HG03442 (cell line): ENCODE results near the gene MATCAP1.

Source experiments
- ATAC-seq: cut with Tn5 transposase; IDR thresholded peaks from one replicate; pipeline ENCODE4 v1.9.1; 2021; ENCODE audit warnings: mild to moderate bottlenecking, moderate library complexity; ENCODE audit not compliant: unreplicated experiment

Gene MATCAP1

DNA sequence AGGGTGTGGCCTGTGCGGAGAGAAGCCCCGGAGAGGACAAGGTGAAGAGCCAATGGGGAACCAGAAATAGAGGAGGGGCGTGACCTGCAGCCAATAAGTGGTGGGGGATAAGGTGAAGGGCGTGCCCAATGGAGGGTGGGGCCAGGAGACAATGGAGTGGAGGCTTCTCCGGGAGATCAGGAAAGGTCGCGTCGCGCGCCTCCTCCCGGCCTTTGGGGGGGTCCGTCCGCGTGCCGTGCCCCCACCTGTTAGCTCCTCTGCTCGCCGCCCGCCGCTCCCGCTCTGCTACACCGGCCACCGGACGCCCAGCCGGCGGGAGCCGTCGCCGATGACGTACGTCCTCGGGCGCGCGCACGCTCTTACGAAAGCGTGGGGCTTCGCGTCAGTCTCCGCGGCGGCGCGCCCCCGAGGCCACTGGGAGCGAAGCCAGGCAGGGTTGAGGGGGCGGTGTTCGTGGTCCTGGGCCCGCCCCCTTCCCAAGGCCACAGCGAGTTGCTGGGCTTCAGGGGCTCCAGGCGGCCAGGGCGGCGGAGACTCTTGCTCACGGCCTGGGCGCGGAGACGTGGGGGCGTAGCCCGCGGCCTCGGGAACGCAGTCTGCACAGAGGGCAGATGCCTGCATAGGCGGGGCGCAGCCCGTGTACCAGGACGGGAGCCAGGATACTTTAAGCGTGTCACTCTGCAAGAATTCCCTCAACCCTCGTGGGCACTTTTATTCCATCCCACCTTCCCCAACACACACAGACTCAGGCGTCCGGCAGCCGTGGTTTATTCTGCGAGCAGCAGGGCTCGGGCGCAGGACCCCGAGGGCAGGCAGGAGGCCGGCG, at the start of gene MATCAP1:
MATCAP1 (minus strand) TSS at position 337 of the 826 bp plus-strand sequence. CDS start 3,353 bp downstream, outside the sequence.
- ATAC-seq: peak; percentile 89

DNA sequence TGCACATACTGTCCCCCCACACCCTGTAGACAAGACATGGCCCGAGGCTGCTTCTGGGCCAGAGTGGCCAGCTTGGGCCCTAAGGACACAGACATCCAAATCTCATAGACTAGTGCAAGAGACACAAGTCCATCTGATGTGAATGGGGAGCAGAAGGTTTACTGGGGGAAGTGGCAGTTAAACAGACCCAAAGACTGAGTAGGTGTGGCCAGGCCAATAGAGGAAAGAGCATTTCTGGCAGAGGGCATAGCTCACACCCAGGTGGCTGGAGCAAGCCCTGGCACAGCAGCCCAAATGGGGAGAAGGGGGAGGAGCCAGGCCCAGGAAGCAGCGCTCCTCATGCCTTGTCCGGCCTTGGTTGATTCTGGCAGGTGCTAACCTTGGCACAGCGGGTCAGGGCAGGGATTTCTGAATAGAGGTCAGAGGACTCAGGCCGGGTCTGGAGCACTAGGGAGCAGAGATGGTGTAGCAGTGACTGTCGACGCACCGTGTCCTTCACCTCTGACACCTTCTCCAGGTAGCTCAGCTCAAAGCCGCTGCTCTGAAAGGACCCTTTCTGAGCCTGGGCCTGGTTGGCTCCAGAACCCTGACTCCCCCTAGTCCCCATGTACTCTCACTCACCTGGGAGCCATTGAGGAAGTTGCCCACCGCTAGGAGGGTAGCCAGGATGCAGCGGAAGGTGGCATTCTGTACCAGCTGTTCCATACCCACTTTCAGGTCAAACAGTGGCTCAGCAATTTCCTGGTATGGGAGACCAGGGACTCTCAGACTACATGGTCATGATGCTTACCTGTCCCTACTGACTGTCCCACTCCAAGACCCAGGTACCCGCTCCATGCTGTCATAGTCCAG, 47.3 kb upstream of the MATCAP1 start:
- no peak for ATAC-seq

DNA sequence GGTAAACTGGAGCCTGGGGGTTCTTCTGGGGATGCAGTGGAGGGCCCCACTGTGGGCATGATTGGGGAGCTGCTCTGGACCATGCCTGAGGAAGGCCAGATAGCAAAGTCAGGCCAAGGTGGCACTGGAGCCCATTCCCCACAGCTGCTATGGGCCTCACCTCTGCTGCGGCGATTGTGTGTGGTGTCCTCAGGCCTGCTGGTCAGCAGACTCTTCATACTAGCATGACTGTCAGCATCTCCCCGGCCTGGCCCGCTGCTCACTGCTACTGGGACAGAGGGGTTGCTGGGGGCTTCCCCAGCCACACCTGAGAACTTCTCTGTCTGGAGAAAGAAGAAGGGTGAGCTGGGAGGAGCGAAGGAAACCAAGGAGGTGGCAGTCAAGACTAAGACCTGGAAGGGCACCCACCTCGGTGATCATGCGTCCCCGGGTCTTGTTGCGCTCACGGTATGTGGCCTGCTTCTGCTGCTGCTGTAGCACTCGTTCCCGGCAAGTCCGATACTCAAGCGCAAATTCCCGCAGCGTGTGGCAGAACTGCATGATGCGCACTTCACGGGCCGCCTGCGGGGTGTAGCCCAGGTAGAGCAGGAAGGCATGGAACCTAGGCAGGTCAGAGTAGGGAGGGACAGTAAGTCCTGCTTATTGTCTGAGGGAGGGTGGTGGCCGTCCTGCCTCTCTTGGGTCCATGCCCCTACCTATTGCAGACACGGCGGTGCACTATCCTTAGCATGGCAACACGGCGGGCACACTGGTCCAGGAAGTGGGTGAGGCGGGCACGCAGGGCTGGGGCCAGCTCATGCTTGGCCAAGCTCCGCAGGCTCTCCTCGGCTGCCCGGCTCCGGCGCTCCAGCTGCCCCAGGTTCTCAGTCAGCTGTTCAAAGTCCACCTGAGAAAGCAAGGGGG, 46.4 kb upstream of the MATCAP1 start:
- no peak for ATAC-seq

DNA sequence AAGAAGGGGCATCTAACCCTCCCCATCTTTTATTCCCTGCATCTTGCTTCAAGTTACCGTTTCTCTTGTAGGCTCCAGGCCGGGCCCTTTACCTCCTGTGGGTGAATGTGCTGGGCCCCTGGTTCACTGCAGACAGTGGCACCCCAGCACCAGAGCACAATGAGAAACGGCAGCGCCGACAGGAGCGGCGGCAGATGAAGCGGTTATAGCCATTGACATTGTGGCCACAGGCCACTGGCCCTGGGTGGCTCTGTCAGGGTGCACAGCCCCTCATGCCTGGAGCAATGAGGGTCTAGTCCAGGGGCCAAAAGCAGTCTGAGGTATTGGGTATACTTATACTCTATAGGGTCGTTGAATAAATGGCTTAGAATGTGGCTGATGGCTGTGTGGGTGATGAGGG, 45.1 kb upstream of the MATCAP1 start:
- no peak for ATAC-seq

DNA sequence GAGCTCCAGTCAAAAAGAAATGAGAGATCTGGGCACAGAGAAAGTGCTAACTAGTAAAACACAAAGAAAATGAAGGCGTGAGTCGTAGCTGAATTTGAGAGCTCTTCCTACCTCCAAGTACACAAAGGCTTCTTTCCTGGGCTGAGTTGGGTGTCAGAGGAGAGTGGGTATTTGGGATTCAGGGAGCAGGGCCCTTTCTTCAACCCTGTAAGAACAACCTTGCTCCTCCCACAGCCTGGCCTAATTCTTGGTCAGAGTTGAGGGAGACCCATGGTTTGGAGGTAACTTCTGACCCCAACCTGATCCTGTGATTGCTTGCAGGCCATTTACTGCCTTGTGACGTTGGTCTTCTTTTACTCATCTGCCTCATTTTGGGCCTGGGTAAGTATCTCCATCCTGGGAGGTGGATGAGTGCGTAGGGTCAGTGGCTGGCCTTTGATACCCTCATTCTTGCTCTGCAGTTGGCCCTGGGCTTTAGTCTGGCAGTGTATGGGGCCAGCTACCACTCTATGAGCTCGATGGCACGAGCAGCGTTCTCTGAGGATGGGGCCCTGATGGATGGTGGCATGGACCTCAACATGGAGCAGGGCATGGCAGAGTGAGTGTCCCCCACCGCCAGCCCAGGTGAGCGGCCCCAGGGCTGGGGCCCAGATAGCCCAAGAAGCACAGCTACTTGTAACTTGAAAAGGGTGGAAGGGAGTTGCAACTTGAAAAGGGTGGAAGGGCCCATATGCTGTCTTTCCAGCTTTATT, 44.4 kb upstream of the MATCAP1 start:
- ATAC-seq: no peak

DNA sequence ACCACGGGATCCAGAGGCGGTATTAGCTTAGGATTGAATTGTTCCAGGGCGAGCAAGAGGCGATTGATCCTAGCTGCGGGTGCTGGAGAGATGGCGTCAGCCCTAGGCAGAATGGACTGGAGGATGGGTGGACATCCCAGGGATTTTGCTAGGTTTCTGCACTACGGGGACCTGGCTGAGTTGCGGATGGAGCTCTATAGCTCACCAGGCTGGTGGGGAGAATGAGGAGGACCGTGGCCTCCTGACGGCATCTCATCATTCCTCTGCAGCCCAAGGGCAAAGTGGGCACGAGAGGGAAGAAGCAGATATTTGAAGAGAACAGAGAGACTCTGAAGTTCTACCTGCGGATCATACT, 43.8 kb upstream of the MATCAP1 start:
- ATAC-seq: no peak

DNA sequence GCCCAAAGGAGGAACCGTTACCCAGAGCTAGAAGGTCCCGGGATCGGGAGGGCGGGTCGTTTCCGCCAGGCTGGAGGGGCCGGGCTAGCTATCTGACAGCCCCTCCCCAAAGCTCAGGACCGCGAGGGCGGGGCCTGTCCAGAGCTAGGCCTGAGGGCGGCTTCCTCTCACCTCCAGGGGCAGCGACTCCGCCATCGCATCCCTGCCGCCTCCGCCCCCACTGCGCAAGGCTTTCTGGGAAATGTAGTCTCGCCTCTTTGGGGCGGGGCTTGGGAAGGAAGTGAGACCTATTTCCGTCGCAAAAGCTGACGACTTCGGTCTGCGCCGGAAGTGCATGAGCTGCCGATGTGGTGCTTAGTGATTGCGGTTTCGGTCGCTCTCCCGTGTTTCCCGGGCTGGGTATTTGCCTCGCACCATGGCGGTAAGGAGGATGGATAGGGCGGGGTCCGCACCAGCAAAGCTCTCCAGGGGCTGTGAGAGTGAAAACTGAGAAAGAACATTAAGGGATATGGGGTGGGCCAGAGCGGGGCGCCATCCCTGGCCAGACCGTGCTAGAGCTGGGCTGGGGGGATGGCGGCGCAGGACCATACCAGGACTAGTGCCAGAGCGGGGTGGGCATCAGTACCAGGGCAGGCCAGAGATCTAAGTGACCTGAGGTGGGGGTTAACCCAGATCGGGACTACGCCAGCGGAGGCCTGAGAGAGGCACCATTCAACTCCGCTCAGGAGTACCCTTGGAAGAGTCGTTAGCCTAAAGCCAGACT, 43.2 kb upstream of the MATCAP1 start, which contains the start of gene TMEM208:
TMEM208 (plus strand) TSS at position 327 of the 763 bp plus-strand sequence; CDS start at position 416, 89 bp downstream.
- ATAC-seq: peak; percentile 93

DNA sequence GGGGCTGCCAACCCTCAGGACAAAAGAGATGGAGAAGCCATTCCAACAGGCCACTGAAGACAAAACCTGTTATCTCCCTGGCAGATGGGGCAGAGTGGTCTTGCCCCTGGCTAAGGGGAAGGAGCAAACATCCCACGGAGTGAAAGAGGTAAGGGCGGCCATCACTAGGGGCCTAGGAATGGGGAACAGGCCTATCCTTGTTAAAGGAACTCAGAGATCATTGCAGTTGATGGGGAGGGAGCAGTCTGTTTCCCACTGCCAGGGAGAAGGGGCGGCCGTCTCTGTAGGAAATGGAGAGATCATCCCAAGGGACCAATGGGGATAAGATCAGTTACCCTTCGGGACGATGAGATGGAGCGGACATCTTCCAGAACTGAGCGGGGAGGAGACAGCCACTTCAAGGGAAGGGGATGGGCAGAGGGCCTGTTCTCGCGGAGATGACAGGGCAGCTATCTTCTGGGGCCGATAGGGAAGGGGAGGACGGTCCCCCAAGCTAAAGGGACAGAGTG, 42.6 kb upstream of the MATCAP1 start:
- no peak for ATAC-seq

DNA sequence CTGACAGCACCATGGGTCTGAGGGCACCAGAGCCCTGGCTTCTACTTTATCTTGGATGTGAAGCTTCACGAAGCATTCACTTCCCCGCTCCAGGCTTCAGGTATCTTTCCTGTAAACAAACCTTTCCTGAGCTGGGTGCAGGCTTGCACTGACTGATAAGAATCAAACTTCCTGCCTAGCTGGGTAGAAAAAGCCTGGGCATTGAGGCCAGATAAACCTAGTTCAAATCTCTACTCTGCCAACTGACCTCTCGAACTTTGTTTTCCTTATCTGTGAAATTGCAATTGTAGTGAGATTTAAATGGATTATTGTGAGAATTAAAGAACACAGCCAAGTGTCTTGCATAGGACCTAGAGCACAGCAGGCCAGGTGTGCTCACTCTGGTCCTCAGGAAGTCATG, 40.2 kb upstream of the MATCAP1 start:
- no peak for ATAC-seq

DNA sequence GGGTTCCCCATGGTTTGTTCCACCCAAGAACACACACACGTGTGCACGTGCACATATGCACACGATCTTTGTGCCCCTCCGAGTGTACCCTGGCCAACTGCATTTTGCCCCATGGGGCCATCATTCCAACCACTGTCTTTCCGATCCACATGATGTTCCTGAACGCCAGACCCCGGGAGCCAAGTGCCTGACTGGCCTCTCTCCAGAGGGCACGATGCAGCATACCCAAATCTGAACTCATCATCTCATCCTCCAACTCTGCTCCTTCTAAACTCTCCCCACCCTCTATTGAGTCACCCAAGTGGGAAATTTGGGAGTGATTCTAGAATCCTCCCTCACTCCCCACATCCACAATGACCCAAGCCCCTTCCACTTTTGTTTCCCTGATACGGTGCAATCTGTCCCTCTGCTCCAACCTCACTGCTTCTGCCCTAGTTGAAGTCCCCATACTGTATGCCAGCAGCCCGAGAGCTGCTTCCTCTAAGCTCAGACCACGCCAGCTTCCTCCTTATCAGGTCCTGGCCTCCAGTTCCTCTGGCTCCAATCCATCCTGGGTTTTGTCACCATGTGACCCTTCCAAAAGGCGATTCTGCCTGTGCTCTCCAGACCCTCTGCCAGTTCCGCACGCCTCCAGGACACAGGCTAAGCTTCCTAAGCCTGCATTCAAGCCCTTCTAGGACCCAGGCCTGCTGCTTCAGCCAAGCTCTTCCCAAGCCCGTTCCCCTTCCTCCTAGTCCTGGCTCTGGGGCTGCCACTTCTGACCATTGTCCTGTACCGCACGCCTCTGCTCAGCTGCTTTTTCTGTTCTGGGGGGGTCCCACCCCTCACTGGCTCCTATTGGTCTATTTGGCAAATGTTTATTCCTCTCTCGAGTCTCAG, 33.1 kb upstream of the MATCAP1 start:
- ATAC-seq: no peak

DNA sequence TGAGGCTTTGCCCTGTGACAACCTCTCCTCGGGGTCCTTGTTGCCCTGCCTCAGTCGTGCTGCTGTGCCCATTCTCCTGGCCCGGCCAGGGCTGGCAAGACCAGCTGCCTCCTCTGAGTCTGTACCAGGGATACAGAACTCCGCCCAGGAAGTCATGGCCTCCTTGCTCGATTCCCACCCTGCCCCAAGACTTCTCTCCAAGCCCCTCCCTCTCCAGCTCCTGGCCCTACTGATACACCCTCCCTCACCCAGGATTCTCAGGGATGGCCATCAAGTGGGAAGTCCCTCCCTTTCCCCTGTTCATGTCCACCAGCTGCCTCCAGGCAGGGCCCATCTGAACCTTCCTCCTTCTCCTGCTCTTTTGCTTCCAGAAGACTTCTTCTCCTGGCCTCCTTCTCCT, 31.9 kb upstream of the MATCAP1 start:
- ATAC-seq: no peak

DNA sequence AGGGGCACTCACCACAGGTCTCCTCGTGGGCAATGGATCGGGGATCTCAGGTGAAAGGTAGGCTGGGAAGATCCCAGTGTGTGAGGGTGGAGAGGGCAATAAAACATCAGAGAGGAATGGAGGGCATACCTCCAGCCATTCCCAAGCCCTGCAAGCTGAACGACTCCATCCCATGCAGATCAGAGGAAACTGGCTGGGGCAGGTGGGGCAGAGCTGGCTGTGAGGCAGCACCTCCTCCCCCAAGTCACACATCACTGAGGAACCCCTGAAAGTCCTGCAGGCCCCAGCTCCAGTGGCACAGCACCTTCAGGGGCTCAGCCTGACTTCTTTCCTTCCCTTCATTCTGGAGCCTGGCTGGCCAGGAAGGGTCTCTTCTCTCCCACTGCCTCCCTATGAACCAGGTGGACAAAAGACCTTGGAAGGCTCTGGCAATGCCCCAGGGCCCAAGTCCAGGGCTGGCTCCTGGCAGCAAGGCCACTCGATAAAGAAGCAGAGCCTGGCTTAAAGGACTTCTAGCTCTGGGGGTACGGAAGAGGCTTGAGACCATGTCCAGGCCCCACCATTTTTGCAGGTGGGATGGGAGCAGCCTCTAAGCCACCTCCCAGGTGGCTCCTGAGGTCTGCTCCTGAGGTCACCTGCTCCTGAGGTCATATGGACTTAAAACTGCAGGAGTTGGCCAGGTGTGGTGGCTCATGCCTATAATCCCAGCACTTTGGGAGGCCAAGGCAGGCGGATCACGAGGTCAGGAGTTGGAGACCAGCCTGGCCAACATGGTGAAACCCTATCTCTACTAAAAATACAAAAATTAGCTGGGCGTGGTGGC, 29.6 kb upstream of the MATCAP1 start:
- no peak for ATAC-seq

DNA sequence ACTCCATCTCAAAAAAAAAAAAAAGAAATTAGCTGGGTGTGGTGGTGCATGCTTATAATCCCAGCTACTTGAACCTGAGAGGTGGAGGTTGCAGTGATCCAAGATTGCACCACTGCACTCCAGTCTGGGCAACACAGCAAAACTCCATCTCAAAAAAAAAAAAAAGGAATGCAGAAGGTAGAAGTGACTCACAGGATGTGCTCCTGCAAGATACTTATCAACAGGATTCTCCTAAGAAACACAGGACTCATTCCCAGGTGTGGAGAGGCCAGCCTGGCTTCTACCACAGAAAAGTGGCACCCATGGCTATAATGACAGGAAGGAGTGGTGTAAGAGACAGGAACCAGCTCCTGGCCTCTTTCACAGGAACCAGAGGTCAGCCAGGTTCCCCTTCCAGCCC, 29.0 kb upstream of the MATCAP1 start:
- ATAC-seq: no peak

DNA sequence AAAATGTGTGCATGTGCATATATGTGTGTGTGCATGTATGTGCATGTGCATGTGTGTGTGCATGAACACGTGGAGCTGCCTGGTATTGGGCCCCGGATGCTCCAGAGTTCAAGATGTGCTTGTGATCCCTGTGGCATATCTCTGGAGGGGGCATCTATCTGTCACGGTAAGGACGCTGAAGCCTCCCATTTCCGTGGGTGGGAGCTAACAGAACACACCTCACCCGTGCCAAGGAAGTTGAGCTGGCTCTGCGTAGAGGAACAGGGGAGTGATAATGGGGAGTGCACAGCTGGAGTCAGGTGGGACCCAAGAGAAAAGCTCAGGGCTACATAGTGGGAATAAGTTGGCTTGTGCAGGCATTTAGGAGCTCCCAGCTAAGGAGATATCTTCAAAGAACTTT, 27.9 kb upstream of the MATCAP1 start:
- ATAC-seq: no peak

DNA sequence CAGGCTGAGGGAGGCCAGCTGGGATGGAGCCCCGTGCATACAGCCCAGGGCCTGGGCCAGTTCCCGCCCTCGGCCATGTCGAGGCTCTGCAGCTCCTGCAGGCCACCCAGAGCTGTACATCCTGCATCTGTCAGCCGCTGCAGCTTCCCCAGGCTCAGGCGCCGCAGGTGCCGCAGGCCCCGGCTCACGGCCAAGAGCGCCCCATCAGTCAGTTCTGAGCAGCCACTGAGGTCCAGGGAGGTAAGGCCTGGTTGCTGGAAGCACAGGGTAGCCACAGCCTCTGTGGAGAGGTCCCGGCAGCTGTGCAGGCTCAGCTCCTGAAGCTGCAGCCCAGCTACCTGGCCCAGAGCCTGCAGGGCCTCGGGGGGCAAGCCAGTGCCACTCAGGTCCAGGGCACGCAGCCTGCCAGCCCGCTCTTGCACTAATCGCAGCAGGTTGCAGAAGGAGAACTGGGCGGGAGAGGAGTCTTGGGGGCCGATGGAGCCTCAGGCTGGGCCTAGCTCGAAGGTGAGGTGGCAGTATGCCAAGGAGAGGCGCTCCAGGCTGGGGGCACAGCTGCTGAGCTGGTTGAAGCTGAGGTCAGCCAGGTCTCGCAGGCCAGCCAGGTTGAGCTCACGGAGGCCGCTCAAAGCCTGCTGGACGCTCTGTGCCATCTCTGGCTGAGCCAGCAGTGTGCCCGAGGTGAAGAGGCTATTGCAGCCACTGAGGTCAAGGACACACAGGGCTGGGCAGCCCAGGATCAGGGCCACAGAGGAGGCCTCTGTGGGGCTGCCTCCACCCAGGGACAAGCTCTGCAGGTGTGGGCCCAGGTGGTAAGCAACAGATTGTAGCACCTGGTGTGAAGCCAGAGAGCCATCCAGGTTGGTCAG, 26.5 kb upstream of the MATCAP1 start:
- no peak for ATAC-seq

DNA sequence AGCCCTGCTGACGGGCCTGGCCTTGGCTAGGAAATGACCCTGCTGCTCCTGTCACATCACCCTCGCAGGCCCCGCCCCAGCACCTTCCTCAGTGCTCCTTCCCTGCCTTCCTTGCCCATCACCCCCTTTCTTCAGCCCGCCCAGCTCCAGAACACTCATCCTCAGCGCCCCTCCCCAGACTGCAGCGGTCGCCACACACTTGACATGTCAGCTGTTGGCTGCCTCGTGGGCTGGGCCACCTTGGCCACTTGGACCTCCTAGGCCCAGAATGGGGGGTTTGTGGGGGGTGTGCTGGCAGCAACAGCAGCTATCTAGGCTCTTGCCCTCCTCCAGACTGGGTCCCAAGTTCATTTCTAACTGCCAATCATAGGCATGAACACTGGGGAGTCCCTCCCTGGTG, 25.8 kb upstream of the MATCAP1 start:
- ATAC-seq: no peak
